Liver (tissue), 9 donors: ENCODE results near the gene ZDHHC9. TPM values are rescaled to one million over a fixed set of nuclear protein-coding genes. Genes with fewer than 3 reads are reported as not detected.

Experiments used
- DNase-seq: peaks from one replicate; pipeline ENCODE4 v3.0.0-alpha.2; 2017; ENCODE audit warnings: low spot score
- H3K27ac ChIP-seq, 2 donors: one replicate each; pipeline ENCODE4 v1.7.0; 2013; ENCODE audit warnings: inconsistent platforms in 2 of 2, low read length in 2 of 2, control low read depth in 1 of 2, low read depth in 1 of 2, mild to moderate bottlenecking in 1 of 2
- H3K27me3 ChIP-seq, 4 donors: one replicate each; pipeline versions ENCODE4 v1.6.1 to v1.7.0; 2013; ENCODE audit warnings: low read length in 3 of 4, inconsistent platforms in 1 of 4, mild to moderate bottlenecking in 1 of 4, moderate library complexity in 1 of 4; ENCODE audit not compliant: control insufficient read depth in 4 of 4, insufficient read depth in 4 of 4
- H3K36me3 ChIP-seq, 4 donors: one replicate each; pipeline versions ENCODE4 v1.6.1 to v1.7.0; 2013; ENCODE audit warnings: low read length in 3 of 4, mild to moderate bottlenecking in 3 of 4, low read depth in 1 of 4, moderate library complexity in 1 of 4; ENCODE audit not compliant: control insufficient read depth in 4 of 4, insufficient read depth in 3 of 4
- H3K4me1 ChIP-seq, 4 donors: one replicate each; pipeline versions ENCODE4 v1.6.1 to v1.7.0; 2013; ENCODE audit warnings: low read length in 3 of 4, mild to moderate bottlenecking in 3 of 4, moderate library complexity in 1 of 4; ENCODE audit not compliant: control insufficient read depth in 4 of 4, insufficient read depth in 4 of 4
- H3K4me3 ChIP-seq, 3 donors: one replicate each; pipeline versions ENCODE4 v1.6.1 to v1.7.0; 2013; ENCODE audit warnings: low read length in 3 of 3, control low read depth in 1 of 3, low read depth in 1 of 3, mild to moderate bottlenecking in 1 of 3
- H3K9ac ChIP-seq, 2 donors: one replicate each; pipeline ENCODE4 v1.7.0; 2013; ENCODE audit warnings: low read length in 2 of 2, mild to moderate bottlenecking in 2 of 2, moderate library complexity in 2 of 2, control low read depth in 1 of 2, low read depth in 1 of 2
- H3K9me3 ChIP-seq, 4 donors: one replicate each; pipeline versions ENCODE4 v1.6.1 to v1.7.0; 2013; ENCODE audit warnings: low read length in 3 of 4; ENCODE audit not compliant: control insufficient read depth in 4 of 4
- EGR1 ChIP-seq, 2 donors: IDR thresholded peaks; 2 replicates each; pipeline ENCODE4 v1.6.1; 2016 to 2018; ENCODE audit warnings: antibody characterized with exemption in 2 of 2, low read depth in 2 of 2
- FOXA1 ChIP-seq: IDR thresholded peaks from 2 replicates; pipeline ENCODE4 v1.6.1; 2016; ENCODE audit warnings: antibody characterized with exemption
- FOXA2 ChIP-seq: IDR thresholded peaks from 2 replicates; pipeline ENCODE4 v1.6.1; 2016; ENCODE audit warnings: antibody characterized with exemption
- GABPA ChIP-seq, 2 donors: IDR thresholded peaks in 1 of 2; conservative IDR thresholded peaks in 1 of 2; 2 replicates each; pipeline ENCODE4 v1.6.1; 2016; ENCODE audit warnings: antibody characterized with exemption in 2 of 2, mild to moderate bottlenecking in 1 of 2, moderate library complexity in 1 of 2
- HNF4A ChIP-seq, 2 donors: conservative IDR thresholded peaks; 2 replicates each; pipeline ENCODE4 v1.6.1; 2016; ENCODE audit warnings: antibody characterized with exemption in 2 of 2, mild to moderate bottlenecking in 2 of 2
- HNF4G ChIP-seq: IDR thresholded peaks from 2 replicates; pipeline ENCODE4 v1.6.1; 2016; ENCODE audit warnings: antibody characterized with exemption
- JUND ChIP-seq, 2 donors: IDR thresholded peaks; 2 replicates each; pipeline ENCODE4 v1.6.1; 2016; ENCODE audit warnings: antibody characterized with exemption in 2 of 2
- NR2F2 ChIP-seq: IDR thresholded peaks from 2 replicates; pipeline ENCODE4 v1.6.1; 2016; ENCODE audit warnings: antibody characterized with exemption
- RAD21 ChIP-seq, 2 donors: IDR thresholded peaks; 2 replicates each; pipeline ENCODE4 v1.6.1; 2016; ENCODE audit warnings: antibody characterized with exemption in 2 of 2, mild to moderate bottlenecking in 2 of 2
- RXRA ChIP-seq, 2 donors: IDR thresholded peaks; 2 replicates each; pipeline ENCODE4 v1.6.1; 2017 to 2018; ENCODE audit warnings: antibody characterized with exemption in 2 of 2, mild to moderate bottlenecking in 1 of 2
- SP1 ChIP-seq: IDR thresholded peaks from 2 replicates; pipeline ENCODE4 v1.6.1; 2018; ENCODE audit warnings: antibody characterized with exemption, mild to moderate bottlenecking
- TAF1 ChIP-seq: conservative IDR thresholded peaks from 2 replicates; pipeline ENCODE4 v1.6.1; 2016; ENCODE audit warnings: antibody characterized with exemption, mild to moderate bottlenecking
- YY1 ChIP-seq: IDR thresholded peaks from 2 replicates; pipeline ENCODE4 v1.6.1; 2016; ENCODE audit warnings: antibody characterized with exemption, mild to moderate bottlenecking
- WGBS: extraction: QIAGEN DNeasy Blood & Tissue Kit; methylation state at CpG from one replicate; pipeline ENCODE4 v1.1.7; 2013; 5-methylcytosine and 5-hydroxymethylcytosine counted together
- polyA plus RNA-seq, 2 donors: library from polyadenylated mRNA; stranded (reverse) in 1 of 2; unstranded in 1 of 2; fragments of 200-250 nt in 1 of 2; fragments of >200 nt in 1 of 2; fragmentation: Nextera tagmentation in 1 of 2; extraction: Ambion mirVana in 1 of 2; gene quantifications; one replicate each; pipeline versions ENCODE4 v1.2.1 to v1.2.3, GENCODE V29; 2013 to 2015
- total RNA-seq, 2 donors: library from RNA; depleted of rRNA; stranded (reverse); fragments of >200 nt; gene quantifications; one replicate each; pipeline ENCODE4 v1.2.3, GENCODE V29; 2014
- TF ChIP-seq, protein P1 (sequence below): IDR thresholded peaks from 2 replicates; pipeline ENCODE4 v1.6.1; 2016; ENCODE audit warnings: antibody characterized with exemption
- TF ChIP-seq, protein P2 (sequence below): IDR thresholded peaks from 2 replicates; pipeline ENCODE4 v1.6.1; 2016; ENCODE audit warnings: antibody characterized with exemption, mild to moderate bottlenecking
- TF ChIP-seq, protein P3 (sequence below): fragments of 150-350 bp; IDR thresholded peaks from 2 replicates; pipeline ENCODE4 v1.5.1; 2017; ENCODE audit warnings: improper control_type of control experiment, low read depth, low read length; ENCODE audit not compliant: missing input control
- TF ChIP-seq, protein P4 (sequence below): IDR thresholded peaks from 2 replicates; pipeline ENCODE4 v1.6.1; 2016; ENCODE audit warnings: antibody characterized with exemption
- donor health status: healthy.
- donor health status: healthy.
- donor health status: healthy.
- donor health status: healthy.
- donor health status: healthy.

Gene ZDHHC9
- total and polyA plus RNA-seq, 4 donors: 10.2 to 26.8 (median 24.3) TPM

DNA sequence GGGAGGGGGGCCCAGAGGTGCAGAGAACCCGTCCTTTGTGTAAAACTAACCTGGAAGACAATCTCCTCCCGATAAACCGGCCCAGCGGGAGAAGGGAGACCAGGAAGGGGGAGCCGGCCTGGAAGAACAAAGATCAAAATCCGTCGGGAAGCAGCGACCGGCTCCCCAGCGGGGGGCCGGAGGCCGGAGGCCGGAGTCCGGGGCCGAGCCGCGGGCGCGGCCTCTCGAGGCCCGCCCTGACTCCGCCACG, 552 bp downstream of the ZDHHC9 start:
- Histone ChIP-seq H3K9ac (peak overlapping the region in 1 of 2 donors; percentile 19), H3K36me3 (peaks cover 0 to 2% (median 0%) of the 10 kb centered on the region in 4 donors), H3K4me3 (peak overlapping the region; percentile 70 to 97 (median 84)), H3K9me3 (no peaks in the 10 kb centered on the region), H3K4me1 (peaks cover 0 to 23% (median 13%) of the 10 kb centered on the region in 4 donors), H3K27me3 (no peaks in the 10 kb centered on the region), H3K27ac (peak overlapping the region; percentile 71 to 88)
- under 1% methylated on average over 23 of the region's 23 CpGs for WGBS
- no peak for DNase-seq
- no peak for TF ChIP-seq RXRA (IDR thresholded peaks at IDR 0.05)
- TF ChIP-seq, protein P1, sequence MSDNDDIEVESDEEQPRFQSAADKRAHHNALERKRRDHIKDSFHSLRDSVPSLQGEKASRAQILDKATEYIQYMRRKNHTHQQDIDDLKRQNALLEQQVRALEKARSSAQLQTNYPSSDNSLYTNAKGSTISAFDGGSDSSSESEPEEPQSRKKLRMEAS: no peak
- no peak for TF ChIP-seq HNF4G
- no peak for TF ChIP-seq FOXA2
- TF ChIP-seq RAD21 (IDR thresholded peaks at IDR 0.05): no peak
- no peak for TF ChIP-seq EGR1 (IDR thresholded peaks at IDR 0.05; ENCODE audit: low read depth in 2 of 2)
- TF ChIP-seq, protein P2, sequence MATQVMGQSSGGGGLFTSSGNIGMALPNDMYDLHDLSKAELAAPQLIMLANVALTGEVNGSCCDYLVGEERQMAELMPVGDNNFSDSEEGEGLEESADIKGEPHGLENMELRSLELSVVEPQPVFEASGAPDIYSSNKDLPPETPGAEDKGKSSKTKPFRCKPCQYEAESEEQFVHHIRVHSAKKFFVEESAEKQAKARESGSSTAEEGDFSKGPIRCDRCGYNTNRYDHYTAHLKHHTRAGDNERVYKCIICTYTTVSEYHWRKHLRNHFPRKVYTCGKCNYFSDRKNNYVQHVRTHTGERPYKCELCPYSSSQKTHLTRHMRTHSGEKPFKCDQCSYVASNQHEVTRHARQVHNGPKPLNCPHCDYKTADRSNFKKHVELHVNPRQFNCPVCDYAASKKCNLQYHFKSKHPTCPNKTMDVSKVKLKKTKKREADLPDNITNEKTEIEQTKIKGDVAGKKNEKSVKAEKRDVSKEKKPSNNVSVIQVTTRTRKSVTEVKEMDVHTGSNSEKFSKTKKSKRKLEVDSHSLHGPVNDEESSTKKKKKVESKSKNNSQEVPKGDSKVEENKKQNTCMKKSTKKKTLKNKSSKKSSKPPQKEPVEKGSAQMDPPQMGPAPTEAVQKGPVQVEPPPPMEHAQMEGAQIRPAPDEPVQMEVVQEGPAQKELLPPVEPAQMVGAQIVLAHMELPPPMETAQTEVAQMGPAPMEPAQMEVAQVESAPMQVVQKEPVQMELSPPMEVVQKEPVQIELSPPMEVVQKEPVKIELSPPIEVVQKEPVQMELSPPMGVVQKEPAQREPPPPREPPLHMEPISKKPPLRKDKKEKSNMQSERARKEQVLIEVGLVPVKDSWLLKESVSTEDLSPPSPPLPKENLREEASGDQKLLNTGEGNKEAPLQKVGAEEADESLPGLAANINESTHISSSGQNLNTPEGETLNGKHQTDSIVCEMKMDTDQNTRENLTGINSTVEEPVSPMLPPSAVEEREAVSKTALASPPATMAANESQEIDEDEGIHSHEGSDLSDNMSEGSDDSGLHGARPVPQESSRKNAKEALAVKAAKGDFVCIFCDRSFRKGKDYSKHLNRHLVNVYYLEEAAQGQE: no peak
- no peak for TF ChIP-seq SP1
- TF ChIP-seq GABPA (IDR thresholded peaks at IDR 0.05 in 1 of 2, conservative IDR thresholded peaks at IDR 0.05 in 1 of 2): no peak
- no peak for TF ChIP-seq TAF1
- TF ChIP-seq, protein P3, sequence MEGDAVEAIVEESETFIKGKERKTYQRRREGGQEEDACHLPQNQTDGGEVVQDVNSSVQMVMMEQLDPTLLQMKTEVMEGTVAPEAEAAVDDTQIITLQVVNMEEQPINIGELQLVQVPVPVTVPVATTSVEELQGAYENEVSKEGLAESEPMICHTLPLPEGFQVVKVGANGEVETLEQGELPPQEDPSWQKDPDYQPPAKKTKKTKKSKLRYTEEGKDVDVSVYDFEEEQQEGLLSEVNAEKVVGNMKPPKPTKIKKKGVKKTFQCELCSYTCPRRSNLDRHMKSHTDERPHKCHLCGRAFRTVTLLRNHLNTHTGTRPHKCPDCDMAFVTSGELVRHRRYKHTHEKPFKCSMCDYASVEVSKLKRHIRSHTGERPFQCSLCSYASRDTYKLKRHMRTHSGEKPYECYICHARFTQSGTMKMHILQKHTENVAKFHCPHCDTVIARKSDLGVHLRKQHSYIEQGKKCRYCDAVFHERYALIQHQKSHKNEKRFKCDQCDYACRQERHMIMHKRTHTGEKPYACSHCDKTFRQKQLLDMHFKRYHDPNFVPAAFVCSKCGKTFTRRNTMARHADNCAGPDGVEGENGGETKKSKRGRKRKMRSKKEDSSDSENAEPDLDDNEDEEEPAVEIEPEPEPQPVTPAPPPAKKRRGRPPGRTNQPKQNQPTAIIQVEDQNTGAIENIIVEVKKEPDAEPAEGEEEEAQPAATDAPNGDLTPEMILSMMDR: no peak
- no peak for TF ChIP-seq FOXA1

DNA sequence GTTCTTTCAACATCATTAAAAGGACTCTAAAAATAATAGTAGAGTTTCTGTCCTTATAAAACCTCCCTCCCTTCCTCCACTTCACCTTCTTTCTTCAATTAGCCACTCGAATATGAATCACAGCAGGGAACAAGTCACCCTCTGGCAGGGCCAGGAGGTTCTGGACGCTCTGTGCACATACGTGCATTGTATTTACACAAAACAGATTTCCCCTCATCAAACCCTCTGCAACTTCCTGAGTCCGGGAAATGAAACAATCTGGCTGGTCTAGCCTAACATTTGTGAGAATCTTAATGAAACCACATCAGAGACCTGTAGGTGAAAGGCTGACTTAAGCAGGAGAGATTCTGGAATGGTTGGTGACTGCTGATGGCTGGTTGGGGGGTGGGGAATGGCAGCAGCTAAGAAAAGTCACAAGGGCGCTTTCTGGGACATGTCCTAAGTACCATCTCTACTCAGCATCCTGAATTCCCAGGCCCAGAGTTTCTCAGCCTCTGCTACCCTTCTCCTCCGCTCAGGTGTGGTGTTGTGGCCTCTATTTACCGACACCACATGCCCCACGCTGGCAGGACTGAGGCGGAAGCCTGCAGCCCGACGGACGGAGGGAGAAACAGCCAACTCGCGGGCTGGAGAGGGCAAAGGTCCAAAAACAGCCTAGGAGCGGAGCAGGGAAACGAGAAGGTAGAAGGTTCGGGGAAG, 1.0 kb downstream of the ZDHHC9 start:
- Histone ChIP-seq H3K9me3 (no peaks in the 10 kb centered on the region), H3K27me3 (no peaks in the 10 kb centered on the region), H3K4me3 (peak overlapping the region; percentile 70 to 97 (median 84)), H3K4me1 (peaks cover 0 to 23% (median 13%) of the 10 kb centered on the region in 4 donors), H3K36me3 (peaks cover 0 to 2% (median 0%) of the 10 kb centered on the region in 4 donors), H3K9ac (peak overlapping the region in 1 of 2 donors; percentile 19), H3K27ac (peak overlapping the region; percentile 71 to 88)
- DNase-seq: peak; percentile 34
- WGBS: 4% methylated on average over 17 of the region's 17 CpGs
- TF ChIP-seq HNF4G (no peak), NR2F2 (no peak), FOXA2 (no peak), RXRA (IDR thresholded peaks at IDR 0.05) (no peak), YY1 (no peak), JUND (IDR thresholded peaks at IDR 0.05) (no peak), TAF1 (no peak), RAD21 (IDR thresholded peaks at IDR 0.05) (no peak), SP1 (no peak), FOXA1 (no peak), EGR1 (IDR thresholded peaks at IDR 0.05; ENCODE audit: low read depth in 2 of 2) (no peak), HNF4A (conservative IDR thresholded peaks at IDR 0.05) (peak; percentile 51 to 61)
- TF ChIP-seq, protein P3: no peak
- TF ChIP-seq, protein P2: no peak
- TF ChIP-seq, protein P4, sequence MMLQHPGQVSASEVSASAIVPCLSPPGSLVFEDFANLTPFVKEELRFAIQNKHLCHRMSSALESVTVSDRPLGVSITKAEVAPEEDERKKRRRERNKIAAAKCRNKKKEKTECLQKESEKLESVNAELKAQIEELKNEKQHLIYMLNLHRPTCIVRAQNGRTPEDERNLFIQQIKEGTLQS: no peak
